ENCODE results near the gene DLG1. TPM values are rescaled to one million over a fixed set of nuclear protein-coding genes. Genes with fewer than 3 reads are reported as not detected.

DLG1 gene
- total and polyA plus RNA-seq, 2 experiments from 2014 or later = 27.6 to 98.0 TPM

GRCh38 chr3:197167549-197167948 is 130.9 kb downstream of the DLG1 start:
- peaks cover 6% of the 10 kb centered on the region; the same call in 2 of the 3 replicates for H3K36me3 Mint-ChIP-seq (ENCODE audit: low read depth)
- no peaks in the 10 kb centered on the region for H3F3A ChIP-seq (replicated peaks; ENCODE audit: low read depth)
- TF ChIP-seq CREB1 (CRISPR knock-in tag; IDR thresholded peaks at IDR 0.05; ENCODE audit: low read depth) = no peak
- H3K27ac ChIP-seq (ENCODE audit: low read depth) = no peak overlapping the region
- H3K36me3 ChIP-seq (ENCODE audit: insufficient read depth) = no peaks in the 10 kb centered on the region
- no peak overlapping the region for H2AFZ ChIP-seq
- no peak overlapping the region for H3K4me3 ChIP-seq
- ATAC-seq = no peak
- peaks cover 5% of the 10 kb centered on the region for H3K27me3 Mint-ChIP-seq (ENCODE audit: insufficient read depth, low read depth, poor library complexity)
- no peak overlapping the region for H3K4me3 Mint-ChIP-seq
- H3K27ac Mint-ChIP-seq = no peak overlapping the region
- no peak for DNase-seq (ENCODE audit: low spot score)
- peaks cover 36% of the 10 kb centered on the region for H3K79me2 ChIP-seq (replicated peaks; ENCODE audit: insufficient read depth)
- no peaks in the 10 kb centered on the region for H3K9me3 Mint-ChIP-seq
- H3K4me1 Mint-ChIP-seq = peaks cover 17% of the 10 kb centered on the region
- H4K20me1 ChIP-seq (replicated peaks; ENCODE audit: insufficient read depth) = no peaks in the 10 kb centered on the region; the same call in 1 of the 2 replicates
- H3K27me3 ChIP-seq (ENCODE audit: insufficient read depth) = no peaks in the 10 kb centered on the region
- H3K9me2 ChIP-seq (ENCODE audit: insufficient read depth) = no peaks in the 10 kb centered on the region
- H3K4me2 ChIP-seq = no peak overlapping the region
- no peaks in the 10 kb centered on the region for H3K4me1 ChIP-seq (ENCODE audit: insufficient read depth)

- Histone ChIP-seq H3K79me2 (replicated peaks; ENCODE audit: insufficient read depth) (peaks cover 38% of the 10 kb centered on the region), H3K27me3 (ENCODE audit: insufficient read depth) (no peaks in the 10 kb centered on the region), H3K4me2 (no peak overlapping the region), H3K36me3 (ENCODE audit: insufficient read depth) (no peaks in the 10 kb centered on the region), H3F3A (replicated peaks; ENCODE audit: low read depth) (no peaks in the 10 kb centered on the region), H2AFZ (no peak overlapping the region), H4K20me1 (replicated peaks; ENCODE audit: insufficient read depth) (no peaks in the 10 kb centered on the region; the same call in 1 of the 2 replicates), H3K9me2 (ENCODE audit: insufficient read depth) (no peaks in the 10 kb centered on the region), H3K4me3 (no peak overlapping the region), H3K27ac (ENCODE audit: low read depth) (no peak overlapping the region), H3K4me1 (ENCODE audit: insufficient read depth) (no peaks in the 10 kb centered on the region)
- peaks cover 5% of the 10 kb centered on the region for H3K27me3 Mint-ChIP-seq (ENCODE audit: insufficient read depth, low read depth, poor library complexity)
- no peaks in the 10 kb centered on the region for H3K9me3 Mint-ChIP-seq
- DNase-seq (ENCODE audit: low spot score) (no peak), ATAC-seq (no peak)
- peaks cover 17% of the 10 kb centered on the region for H3K4me1 Mint-ChIP-seq
- no peak overlapping the region for H3K4me3 Mint-ChIP-seq
- H3K27ac Mint-ChIP-seq = no peak overlapping the region; the same call in 1 of the 2 replicates
- peaks cover 6% of the 10 kb centered on the region; the same call in 2 of the 3 replicates for H3K36me3 Mint-ChIP-seq (ENCODE audit: low read depth)
- TF ChIP-seq ZNF331 (CRISPR knock-in tag; IDR thresholded peaks at IDR 0.05; ENCODE audit: low read depth) (no peak), JUNB (IDR thresholded peaks at IDR 0.05; ENCODE audit: unreplicated experiment) (no peak), STAT1 (IDR thresholded peaks at IDR 0.05; ENCODE audit: unreplicated experiment) (no peak), ZNF462 (CRISPR knock-in tag; IDR thresholded peaks at IDR 0.05) (no peak), ZNF114 (CRISPR knock-in tag; IDR thresholded peaks at IDR 0.05) (no peak), EZH2 (IDR thresholded peaks at IDR 0.05; ENCODE audit: low read depth, unreplicated experiment) (no peak), POLR2AphosphoS5 (IDR thresholded peaks at IDR 0.05; ENCODE audit: low read depth) (no peak), REST (IDR thresholded peaks at IDR 0.05; ENCODE audit: unreplicated experiment) (no peak), CREB1 (CRISPR knock-in tag; IDR thresholded peaks at IDR 0.05; ENCODE audit: low read depth) (no peak), NANOG (IDR thresholded peaks at IDR 0.05; ENCODE audit: borderline replicate concordance) (no peak), EZH2phosphoT487 (IDR thresholded peaks at IDR 0.05; ENCODE audit: unreplicated experiment) (no peak)
Observed at GRCh38 chr3:197165890-197166289, 132.5 kb downstream of the DLG1 start.
